ENCODE data around the gene MUS81. TPM values are rescaled to one million over a fixed set of nuclear protein-coding genes. Genes with fewer than 3 reads are reported as not detected.
A peak's percentile ranks its signal among the peaks of the same experiment; 100 is the strongest.

The MUS81 gene
- total and polyA plus RNA-seq, 7 experiments from 2014 or later = 18.3 to 117 (median 68.8) TPM

GRCh38 chr11:65883058-65883761, 23.0 kb downstream of the MUS81 start:
- ATAC-seq = no peak
- intact Hi-C loops (cut with micrococcal nuclease) = no loop called here
- H3K27me3 Mint-ChIP-seq = no peaks in the 10 kb centered on the region
- H3K4me3 Mint-ChIP-seq = no peak overlapping the region
- peaks cover 20 to 64% (median 38%) of the 10 kb centered on the region in 7 donors for H3K4me1 Mint-ChIP-seq
- H3K27me3 ChIP-seq (ENCODE audit: control insufficient read depth in 2 of 2, insufficient read depth in 2 of 2, low read length in 2 of 2) = no peaks in the 10 kb centered on the region
- H3K9me3 Mint-ChIP-seq = peaks cover 0 to 1% (median 0%) of the 10 kb centered on the region in 11 donors
- H3K4me3 ChIP-seq (ENCODE audit: low read length) = no peak overlapping the region
- peaks cover 38 to 40% of the 10 kb centered on the region in 2 donors for H3K4me1 ChIP-seq (ENCODE audit: control insufficient read depth in 2 of 2, insufficient read depth in 2 of 2, low read length in 2 of 2)
- DNase-seq = peak in 1 of 9 donors; percentile 7
- H3K36me3 Mint-ChIP-seq = peaks cover 0 to 10% (median 3%) of the 10 kb centered on the region in 5 donors
- CTCF ChIA-PET = interaction anchor here (0.8 to 9.0 kb wide), 13 partner anchors 12 to 270 kb away, joined by 3 to 159 read pairs (median 7); partner anchors contain the start of genes AP5B1, CFL1, MUS81 and SNX32
- no peak overlapping the region for H3K27ac ChIP-seq (ENCODE audit: low read depth, low read length)
- POLR2A ChIA-PET = interaction anchor here (12.3 kb wide), 1 partner anchor 20 kb away, joined by 316 read pairs; the partner anchor contains the start of genes CFL1 and MUS81
- H3K9me3 ChIP-seq (ENCODE audit: control insufficient read depth in 2 of 3, low read length in 3 of 3) = no peaks in the 10 kb centered on the region
- H3K36me3 ChIP-seq (ENCODE audit: control insufficient read depth in 2 of 3, insufficient read depth in 3 of 3, low read length in 3 of 3) = peaks cover 0 to 27% (median 0%) of the 10 kb centered on the region in 3 experiments
- H3K27ac Mint-ChIP-seq = peak overlapping the region in 3 of 9 donors; percentile 14 to 93 (median 68)

GRCh38 chr11:65883786-65884715, 23.8 kb downstream of the MUS81 start:
- no peaks in the 10 kb centered on the region for H3K27me3 ChIP-seq (ENCODE audit: control insufficient read depth in 2 of 2, insufficient read depth in 2 of 2, low read length in 2 of 2)
- Mint-ChIP-seq H3K27ac (peak overlapping the region in 8 of 9 donors; percentile 70 to 93 (median 80)), H3K4me3 (peak overlapping the region in 1 of 10 donors; percentile 29), H3K9me3 (peaks cover 0 to 3% (median 0%) of the 10 kb centered on the region in 11 donors), H3K36me3 (peaks cover 0 to 11% (median 3%) of the 10 kb centered on the region in 5 donors), H3K27me3 (no peaks in the 10 kb centered on the region), H3K4me1 (peaks cover 26 to 65% (median 40%) of the 10 kb centered on the region in 7 donors)
- H3K4me3 ChIP-seq (ENCODE audit: low read length) = no peak overlapping the region
- ChIA-PET POLR2A (interaction anchor here (0.8 to 12.3 kb wide), 10 partner anchors 10 to 231 kb away, joined by 3 to 316 read pairs (median 6); partner anchors contain the start of genes C11orf68, CFL1, KAT5 and MUS81), CTCF (interaction anchor here (0.6 to 9.0 kb wide), 30 partner anchors 10 to 271 kb away, joined by 3 to 159 read pairs (median 5); partner anchors contain the start of genes AP5B1, CFL1, KAT5 and MUS81)
- peak in 1 of 9 donors; percentile 11 for DNase-seq
- ATAC-seq = no peak
- H3K27ac ChIP-seq (ENCODE audit: low read depth, low read length) = peak overlapping the region; percentile 14
- intact Hi-C loops (cut with micrococcal nuclease) = loop anchor here (1.0 kb wide), 6 partner anchors 11 to 173 kb away; partner anchors contain the start of gene MUS81 (in 2 of the 2)
- H3K36me3 ChIP-seq (ENCODE audit: control insufficient read depth in 2 of 3, insufficient read depth in 3 of 3, low read length in 3 of 3) = peaks cover 0 to 27% (median 0%) of the 10 kb centered on the region in 3 experiments
- no peaks in the 10 kb centered on the region for H3K9me3 ChIP-seq (ENCODE audit: control insufficient read depth in 2 of 3, low read length in 3 of 3)
- H3K4me1 ChIP-seq (ENCODE audit: control insufficient read depth in 2 of 2, insufficient read depth in 2 of 2, low read length in 2 of 2) = peaks cover 35 to 36% of the 10 kb centered on the region in 2 donors

GRCh38 chr11:65884716-65885092, 24.5 kb downstream of the MUS81 start:
- H3K36me3 ChIP-seq (ENCODE audit: control insufficient read depth in 2 of 3, insufficient read depth in 3 of 3, low read length in 3 of 3) = peaks cover 0 to 27% (median 0%) of the 10 kb centered on the region in 3 experiments
- intact Hi-C loops (cut with micrococcal nuclease) = loop anchor here (1.0 kb wide), 6 partner anchors 11 to 173 kb away; partner anchors contain the start of gene MUS81 (in 2 of the 2)
- ATAC-seq (peak; percentile 74), DNase-seq (peak; percentile 68 to 87 (median 80))
- peak overlapping the region; percentile 9 for H3K27ac ChIP-seq (ENCODE audit: low read depth, low read length)
- H3K4me1 ChIP-seq (ENCODE audit: control insufficient read depth in 2 of 2, insufficient read depth in 2 of 2, low read length in 2 of 2) = peaks cover 33 to 35% of the 10 kb centered on the region in 2 donors
- no peaks in the 10 kb centered on the region for H3K27me3 ChIP-seq (ENCODE audit: control insufficient read depth in 2 of 2, insufficient read depth in 2 of 2, low read length in 2 of 2)
- Mint-ChIP-seq H3K27me3 (no peaks in the 10 kb centered on the region), H3K4me3 (peak overlapping the region in 3 of 10 donors; percentile 29 to 63 (median 58)), H3K9me3 (peaks cover 0 to 3% (median 0%) of the 10 kb centered on the region in 11 donors), H3K4me1 (peaks cover 29 to 65% (median 41%) of the 10 kb centered on the region in 7 donors), H3K36me3 (peaks cover 0 to 11% (median 3%) of the 10 kb centered on the region in 5 donors), H3K27ac (peak overlapping the region in 8 of 9 donors; percentile 70 to 93 (median 80))
- ChIA-PET POLR2A (interaction anchor here (0.6 to 12.3 kb wide), 14 partner anchors 11 to 231 kb away, joined by 3 to 316 read pairs (median 4); partner anchors contain the start of genes BANF1, C11orf68, CFL1 and EIF1AD), CTCF (interaction anchor here (0.6 to 9.0 kb wide), 32 partner anchors 10 to 272 kb away, joined by 3 to 159 read pairs (median 4); partner anchors contain the start of genes AP5B1, CFL1, KAT5 and MUS81)
- no peaks in the 10 kb centered on the region for H3K9me3 ChIP-seq (ENCODE audit: control insufficient read depth in 2 of 3, low read length in 3 of 3)
- no peak overlapping the region for H3K4me3 ChIP-seq (ENCODE audit: low read length)

- Mint-ChIP-seq H3K27ac (peak overlapping the region in 6 of 9 donors; percentile 49 to 93 (median 82)), H3K9me3 (peaks cover 0 to 3% (median 0%) of the 10 kb centered on the region in 11 donors), H3K4me3 (peak overlapping the region in 1 of 10 donors; percentile 53), H3K27me3 (no peaks in the 10 kb centered on the region), H3K4me1 (peaks cover 32 to 65% (median 44%) of the 10 kb centered on the region in 7 donors), H3K36me3 (peaks cover 0 to 11% (median 3%) of the 10 kb centered on the region in 5 donors)
- Histone ChIP-seq H3K36me3 (ENCODE audit: control insufficient read depth in 2 of 3, insufficient read depth in 3 of 3, low read length in 3 of 3) (peaks cover 0 to 27% (median 0%) of the 10 kb centered on the region in 3 experiments), H3K27ac (ENCODE audit: low read depth, low read length) (peak overlapping the region; percentile 9), H3K4me3 (ENCODE audit: low read length) (no peak overlapping the region), H3K4me1 (ENCODE audit: control insufficient read depth in 2 of 2, insufficient read depth in 2 of 2, low read length in 2 of 2) (peaks cover 32 to 39% of the 10 kb centered on the region in 2 donors), H3K9me3 (ENCODE audit: control insufficient read depth in 2 of 3, low read length in 3 of 3) (no peaks in the 10 kb centered on the region), H3K27me3 (ENCODE audit: control insufficient read depth in 2 of 2, insufficient read depth in 2 of 2, low read length in 2 of 2) (no peaks in the 10 kb centered on the region)
- ChIA-PET POLR2A (interaction anchor here (0.6 to 12.3 kb wide), 14 partner anchors 11 to 191 kb away, joined by 3 to 316 read pairs (median 4); partner anchors contain the start of genes BANF1, C11orf68, CFL1 and EIF1AD), CTCF (interaction anchor here (0.6 to 9.0 kb wide), 25 partner anchors 10 to 177 kb away, joined by 3 to 159 read pairs (median 6); partner anchors contain the start of genes AP5B1, CFL1, KAT5 and MUS81)
- intact Hi-C loops (cut with micrococcal nuclease) = no loop called here
- DNase-seq = no peak
- ATAC-seq = no peak
Observed at GRCh38 chr11:65885231-65885630, 25.0 kb downstream of the MUS81 start.

- intact Hi-C loops (cut with micrococcal nuclease) = no loop called here
- peaks cover 0 to 11% (median 3%) of the 10 kb centered on the region in 5 donors for H3K36me3 Mint-ChIP-seq
- Histone ChIP-seq H3K27ac (ENCODE audit: low read depth, low read length) (no peak overlapping the region), H3K4me1 (ENCODE audit: control insufficient read depth in 2 of 2, insufficient read depth in 2 of 2, low read length in 2 of 2) (peaks cover 26 to 33% of the 10 kb centered on the region in 2 donors), H3K36me3 (ENCODE audit: control insufficient read depth in 2 of 3, insufficient read depth in 3 of 3, low read length in 3 of 3) (peaks cover 0 to 27% (median 0%) of the 10 kb centered on the region in 3 experiments), H3K4me3 (ENCODE audit: low read length) (no peak overlapping the region), H3K9me3 (ENCODE audit: control insufficient read depth in 2 of 3, low read length in 3 of 3) (no peaks in the 10 kb centered on the region), H3K27me3 (ENCODE audit: control insufficient read depth in 2 of 2, insufficient read depth in 2 of 2, low read length in 2 of 2) (no peaks in the 10 kb centered on the region)
- H3K4me3 Mint-ChIP-seq = peak overlapping the region in 6 of 10 donors; percentile 88 to 97 (median 92)
- DNase-seq = peak in 1 of 9 donors; percentile 5
- peak overlapping the region in 8 of 9 donors; percentile 9 to 99 (median 74) for H3K27ac Mint-ChIP-seq
- no peak for ATAC-seq
- H3K4me1 Mint-ChIP-seq = peaks cover 35 to 59% (median 42%) of the 10 kb centered on the region in 7 donors
- H3K9me3 Mint-ChIP-seq = peaks cover 0 to 3% (median 0%) of the 10 kb centered on the region in 11 donors
- ChIA-PET CTCF (interaction anchor here (0.8 to 9.0 kb wide), 16 partner anchors 9 to 178 kb away, joined by 3 to 159 read pairs (median 8); partner anchors contain the start of genes CFL1, MUS81 and SNX32), POLR2A (interaction anchor here (0.6 to 12.3 kb wide), 13 partner anchors 12 to 190 kb away, joined by 3 to 316 read pairs (median 4); partner anchors contain the start of genes BANF1, CFL1, DRAP1 and EIF1AD)
- H3K27me3 Mint-ChIP-seq = no peaks in the 10 kb centered on the region
Observed at GRCh38 chr11:65885808-65886536, 25.7 kb downstream of the MUS81 start.
